Lung (tissue), 12 donors: ENCODE measurements around the gene PIBF1. TPM values are rescaled to one million over a fixed set of nuclear protein-coding genes. Genes with fewer than 3 reads are reported as not detected.

Experiments
- ATAC-seq: fragments of 200-7000 bp; cut with Tn5 transposase; one replicate; pipeline ENCODE4 v1.9.1; 2020; ENCODE audit warnings: moderate number of reproducible peaks; ENCODE audit not compliant: insufficient read depth, low FRiP score
- DNase-seq, 3 donors: peaks; one replicate each; pipeline ENCODE4 v3.0.0-alpha.2; 2013 to 2017
- H3K27ac ChIP-seq, 2 donors: one replicate each; pipeline ENCODE4 v1.5.1; 2013; ENCODE audit warnings: mild to moderate bottlenecking in 2 of 2, moderate library complexity in 2 of 2, control low read depth in 1 of 2, inconsistent platforms in 1 of 2, low read depth in 1 of 2, low read length in 1 of 2
- H3K27me3 ChIP-seq, 3 donors: one replicate each; pipeline ENCODE4 v1.5.1; 2013; ENCODE audit warnings: low read length in 2 of 3; ENCODE audit not compliant: control insufficient read depth in 3 of 3, insufficient read depth in 3 of 3
- H3K36me3 ChIP-seq, 4 donors: one replicate each; pipeline ENCODE4 v1.5.1; 2013; ENCODE audit warnings: low read length in 4 of 4, mild to moderate bottlenecking in 1 of 4, moderate library complexity in 1 of 4; ENCODE audit not compliant: control insufficient read depth in 4 of 4, insufficient read depth in 4 of 4
- H3K4me1 ChIP-seq, 5 donors: one replicate each; pipeline ENCODE4 v1.5.1; 2013; ENCODE audit warnings: low read length in 5 of 5, mild to moderate bottlenecking in 2 of 5, moderate library complexity in 1 of 5; ENCODE audit not compliant: control insufficient read depth in 5 of 5, insufficient read depth in 5 of 5
- H3K4me3 ChIP-seq: one replicate; pipeline ENCODE4 v1.5.1; 2013; ENCODE audit warnings: mild to moderate bottlenecking, control low read depth, moderate library complexity
- H3K9ac ChIP-seq, 2 donors: one replicate each; pipeline ENCODE4 v1.5.1; 2013; ENCODE audit warnings: low read length in 2 of 2, control low read depth in 1 of 2; ENCODE audit not compliant: insufficient read depth in 1 of 2
- H3K9me3 ChIP-seq, 4 donors: one replicate each; pipeline ENCODE4 v1.5.1; 2013; ENCODE audit warnings: low read length in 3 of 4, mild to moderate bottlenecking in 1 of 4, moderate library complexity in 1 of 4; ENCODE audit not compliant: control insufficient read depth in 4 of 4, insufficient read depth in 3 of 4
- CTCF ChIP-seq: IDR thresholded peaks from 2 replicates; pipeline ENCODE4 v1.5.1; 2012; ENCODE audit warnings: mild to moderate bottlenecking; ENCODE audit errors: control extremely low read depth, extremely low read depth
- WGBS, 2 donors: extraction: QIAGEN DNeasy Blood & Tissue Kit; methylation state at CpG; one replicate each; pipeline ENCODE4 v1.1.7; 2013; 5-methylcytosine and 5-hydroxymethylcytosine counted together
- polyA plus RNA-seq, 2 donors: library from polyadenylated mRNA; stranded (reverse); fragments of 200-250 nt; gene quantifications; one replicate each; pipeline ENCODE4 v1.2.1, GENCODE V29; 2013
- total RNA-seq, 2 donors: library from RNA; depleted of rRNA in 1 of 2; stranded (reverse); fragments of >200 nt in 1 of 2; gene quantifications; one replicate each; pipeline ENCODE4 v1.2.1, GENCODE V29; 2014 to 2021
- donor health status: control.
- donor health status: control.
- donor health status: Bipolar disorder and iron deficiency.
- donor health status: healthy.
- donor health status: DM: yes; HTN: yes; CAD: no.

The PIBF1 gene
- total and polyA plus RNA-seq, 4 donors = 8.4 to 61.1 (median 25.6) TPM

DNA sequence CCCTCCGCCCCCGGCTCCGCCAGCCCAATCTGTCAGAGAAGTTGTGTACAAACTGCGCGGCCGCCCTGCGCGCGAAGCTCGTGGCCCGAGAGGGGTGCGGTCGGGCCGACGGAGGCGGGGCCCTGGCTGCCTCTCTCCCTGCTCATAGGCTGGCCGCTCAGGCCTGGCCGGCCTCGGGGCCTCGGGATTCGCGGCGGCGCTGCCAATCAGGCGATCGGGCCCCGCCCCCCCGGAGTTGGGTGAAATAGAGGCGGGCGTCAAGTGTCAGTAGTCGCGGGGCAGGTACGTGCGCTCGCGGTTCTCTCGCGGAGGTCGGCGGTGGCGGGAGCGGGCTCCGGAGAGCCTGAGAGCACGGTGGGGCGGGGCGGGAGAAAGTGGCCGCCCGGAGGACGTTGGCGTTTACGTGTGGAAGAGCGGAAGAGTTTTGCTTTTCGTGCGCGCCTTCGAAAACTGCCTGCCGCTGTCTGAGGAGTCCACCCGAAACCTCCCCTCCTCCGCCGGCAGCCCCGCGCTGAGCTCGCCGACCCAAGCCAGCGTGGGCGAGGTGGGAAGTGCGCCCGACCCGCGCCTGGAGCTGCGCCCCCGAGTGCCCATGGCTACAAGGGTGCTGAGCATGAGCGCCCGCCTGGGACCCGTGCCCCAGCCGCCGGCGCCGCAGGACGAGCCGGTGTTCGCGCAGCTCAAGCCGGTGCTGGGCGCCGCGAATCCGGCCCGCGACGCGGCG lies 277.0 kb downstream of the PIBF1 start, which contains the start of gene KLF5:
TSS of gene KLF5 (plus strand) at position 270 of the 724 bp plus-strand sequence. CDS start at position 593, 323 bp downstream.
- H3K36me3 ChIP-seq = peaks cover 0 to 3% (median 0%) of the 10 kb centered on the region in 4 donors
- H3K9ac ChIP-seq = peak within 1 kb of the TSS in 1 of 2 donors; percentile 67
- DNase-seq = peak; percentile 89 to 94 (median 92)
- peaks cover 1 to 12% (median 5%) of the 10 kb centered on the region in 5 donors for H3K4me1 ChIP-seq
- peaks cover 0 to 43% (median 28%) of the 10 kb centered on the region in 3 donors for H3K27me3 ChIP-seq
- no peaks in the 10 kb centered on the region for H3K9me3 ChIP-seq
- no peak for TF ChIP-seq CTCF
- H3K4me3 ChIP-seq = peak within 1 kb of the TSS; percentile 69
- H3K27ac ChIP-seq = peak within 1 kb of the TSS; percentile 64 to 88
- 0 to 1% methylated on average over 91 to 93 of the region's 93 CpGs for WGBS, 2 donors
- ATAC-seq = peak; percentile 96

DNA sequence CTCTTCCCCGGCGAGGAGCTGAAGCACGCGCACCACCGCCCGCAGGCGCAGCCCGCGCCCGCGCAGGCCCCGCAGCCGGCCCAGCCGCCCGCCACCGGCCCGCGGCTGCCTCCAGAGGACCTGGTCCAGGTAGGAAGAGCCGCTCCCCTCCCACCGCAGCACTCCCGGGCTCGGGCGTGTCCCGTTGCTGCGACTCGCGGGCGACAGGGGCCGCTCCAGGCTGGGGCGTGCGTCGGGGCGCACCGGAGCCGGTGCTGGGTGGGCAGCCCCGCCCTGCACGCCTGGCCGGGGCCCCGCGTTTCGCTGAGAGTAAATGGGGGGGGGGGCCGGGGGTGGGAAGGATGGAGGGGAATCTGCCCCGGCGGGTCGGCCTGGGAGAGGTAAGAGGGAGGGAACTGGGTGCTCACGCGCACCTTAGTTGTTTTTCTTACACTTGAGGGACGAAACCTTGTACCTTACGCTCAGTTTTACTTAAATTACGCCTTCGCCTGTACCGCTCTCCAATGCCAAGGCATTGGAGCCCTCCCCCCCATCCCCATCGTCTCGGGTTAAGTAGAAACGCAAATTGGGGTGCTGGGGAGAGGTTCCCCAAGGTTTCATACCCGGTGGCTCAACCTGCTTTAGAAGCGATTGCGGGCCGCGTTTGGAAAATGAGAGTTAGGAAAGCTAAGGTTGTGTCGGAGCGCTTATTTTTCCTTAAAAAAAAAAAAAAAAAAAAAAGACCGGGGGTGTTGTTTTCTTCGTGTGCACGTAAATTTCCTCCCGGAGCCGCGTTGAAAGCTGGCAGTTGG lies 277.7 kb downstream of the PIBF1 start:
- peak; percentile 5 for ATAC-seq
- DNase-seq = peak in 2 of 3 donors; percentile 59 to 60
- peaks cover 0 to 3% (median 0%) of the 10 kb centered on the region in 4 donors for H3K36me3 ChIP-seq

More for the DNA sequence above, 277.7 kb downstream of the PIBF1 start:
- peaks cover 1 to 12% (median 5%) of the 10 kb centered on the region in 5 donors for H3K4me1 ChIP-seq
- H3K27me3 ChIP-seq = peaks cover 0 to 43% (median 28%) of the 10 kb centered on the region in 3 donors
- peak overlapping the region; percentile 64 to 88 for H3K27ac ChIP-seq
- no peak for TF ChIP-seq CTCF
- no peaks in the 10 kb centered on the region for H3K9me3 ChIP-seq
- peak overlapping the region; percentile 69 for H3K4me3 ChIP-seq
- WGBS, 2 donors = 1% methylated on average over 36 to 68 of the region's 68 CpGs
- H3K9ac ChIP-seq = peak overlapping the region in 1 of 2 donors; percentile 48
